ENCODE results near the gene CCNJ. TPM values are rescaled to one million over a fixed set of nuclear protein-coding genes. Genes with fewer than 3 reads are reported as not detected.

Gene CCNJ
- total RNA-seq, 2 donors from 2014 or later = 4.7 to 7.2 TPM

Other genes with a start within 250 kb of the CCNJ start
- under 1 TPM; 0.17 to 0.55 TPM for gene CC2D2B, start 135.6 kb upstream of the CCNJ start, total RNA-seq
- 10 to 100 TPM; 11.4 to 12.6 TPM for gene ZNF518A, start 86.7 kb downstream of the CCNJ start, total RNA-seq
- 1 to 10 TPM in 1 of 2 donors, not detected in 1; 3.6 TPM for gene BLNK, start 228.0 kb downstream of the CCNJ start, total RNA-seq

Measured in T-helper 17 cell (primary cell).